ENCODE results near the gene UNCX.

DNA sequence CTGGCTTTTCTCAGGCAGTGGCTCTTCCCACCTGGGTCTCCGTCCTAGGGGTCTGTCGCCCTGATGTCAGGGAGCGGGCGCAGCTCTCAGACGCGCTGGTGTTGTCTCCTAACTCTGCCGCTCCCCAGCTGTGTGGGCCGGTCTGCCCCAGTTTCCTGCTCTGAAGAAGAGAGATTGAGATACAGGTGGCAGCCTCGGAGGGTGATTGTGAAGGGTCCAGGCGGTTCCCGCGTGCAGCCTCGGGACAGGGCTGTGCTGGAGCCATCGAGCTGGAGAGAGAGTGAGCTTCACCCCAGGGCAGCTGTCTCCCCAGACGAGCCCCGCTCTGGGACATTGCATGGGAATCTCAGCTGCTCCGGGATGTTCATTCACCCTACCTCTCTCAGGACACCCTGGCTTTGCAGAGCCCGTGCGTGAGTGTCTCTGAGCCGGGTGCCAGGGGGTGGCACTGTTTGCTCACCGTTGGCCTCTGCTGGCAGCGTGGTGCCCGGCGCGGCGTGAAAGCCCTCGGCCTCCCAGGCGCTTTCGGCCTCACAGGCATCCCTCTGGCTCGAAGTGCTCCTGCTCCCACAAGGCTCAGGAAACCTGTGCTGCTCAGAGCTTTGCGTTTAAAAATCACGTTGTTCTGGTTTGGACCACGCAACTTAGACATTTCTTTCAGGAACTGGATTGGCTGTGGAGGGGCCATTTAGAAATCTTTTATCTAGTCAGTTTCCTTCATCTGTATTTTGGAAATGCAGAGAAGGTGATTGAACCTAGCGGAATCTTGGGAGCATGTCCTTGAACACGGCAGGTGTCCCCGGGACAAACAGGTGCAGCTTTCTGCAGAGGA, 38.9 kb upstream of the UNCX start:
- TF ChIP-seq, protein P1, sequence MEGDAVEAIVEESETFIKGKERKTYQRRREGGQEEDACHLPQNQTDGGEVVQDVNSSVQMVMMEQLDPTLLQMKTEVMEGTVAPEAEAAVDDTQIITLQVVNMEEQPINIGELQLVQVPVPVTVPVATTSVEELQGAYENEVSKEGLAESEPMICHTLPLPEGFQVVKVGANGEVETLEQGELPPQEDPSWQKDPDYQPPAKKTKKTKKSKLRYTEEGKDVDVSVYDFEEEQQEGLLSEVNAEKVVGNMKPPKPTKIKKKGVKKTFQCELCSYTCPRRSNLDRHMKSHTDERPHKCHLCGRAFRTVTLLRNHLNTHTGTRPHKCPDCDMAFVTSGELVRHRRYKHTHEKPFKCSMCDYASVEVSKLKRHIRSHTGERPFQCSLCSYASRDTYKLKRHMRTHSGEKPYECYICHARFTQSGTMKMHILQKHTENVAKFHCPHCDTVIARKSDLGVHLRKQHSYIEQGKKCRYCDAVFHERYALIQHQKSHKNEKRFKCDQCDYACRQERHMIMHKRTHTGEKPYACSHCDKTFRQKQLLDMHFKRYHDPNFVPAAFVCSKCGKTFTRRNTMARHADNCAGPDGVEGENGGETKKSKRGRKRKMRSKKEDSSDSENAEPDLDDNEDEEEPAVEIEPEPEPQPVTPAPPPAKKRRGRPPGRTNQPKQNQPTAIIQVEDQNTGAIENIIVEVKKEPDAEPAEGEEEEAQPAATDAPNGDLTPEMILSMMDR (IDR thresholded peaks at IDR 0.05) = peak in 2 of 3 donors; percentile 22 to 35
- TF ChIP-seq POLR2A (IDR thresholded peaks at IDR 0.05) = no peak

All from breast epithelium (tissue), 3 donors.